ENCODE measurements around the gene TAF11L12.
"Not testable (repeated sequence)": the region's sequence is repeated elsewhere in the genome, so short reads cannot be mapped to it uniquely, and the experiment has no call there.

Gene TAF11L12

GRCh38 chr5:17610092-17610491, at the start of gene TAF11L12:
Gene TAF11L12 (plus strand): TSS chr5:17610392.
- DNase-seq, result not testable (repeated sequence)

- not testable (repeated sequence) for DNase-seq
Observed at GRCh38 chr5:17585658-17586057, 24.5 kb upstream of the TAF11L12 start, which contains the start of gene TAF11L7. Gene TAF11L7 (minus strand): TSS chr5:17585758.

- DNase-seq, result not testable (repeated sequence)
Observed at GRCh38 chr5:17590860-17591259, 19.3 kb upstream of the TAF11L12 start, which contains the start of gene TAF11L8. Gene TAF11L8 (minus strand): TSS chr5:17590960.

- not testable (repeated sequence) for DNase-seq
Observed at GRCh38 chr5:17594255-17594654, 15.9 kb upstream of the TAF11L12 start, which contains the start of gene TAF11L9. Gene TAF11L9 (minus strand): TSS chr5:17594394.

GRCh38 chr5:17597728-17598127, 12.5 kb upstream of the TAF11L12 start, which contains the start of gene TAF11L10:
Gene TAF11L10 (minus strand): TSS chr5:17597828.
- not testable (repeated sequence) for DNase-seq

- not testable (repeated sequence) for DNase-seq
Observed at GRCh38 chr5:17603880-17604279, 6.3 kb upstream of the TAF11L12 start, which contains the start of gene TAF11L11. Gene TAF11L11 (plus strand): TSS chr5:17604183.

GRCh38 chr5:17604951-17605350, 5.2 kb upstream of the TAF11L12 start:
- no peak for DNase-seq

GRCh38 chr5:17607461-17607860, 2.7 kb upstream of the TAF11L12 start:
- DNase-seq, result not testable (repeated sequence)

- DNase-seq, result no peak
Observed at GRCh38 chr5:17614872-17615605, 4.8 kb downstream of the TAF11L12 start.

- no peak for DNase-seq
Observed at GRCh38 chr5:17619354-17619753, 9.2 kb downstream of the TAF11L12 start.

- no peak for DNase-seq
Observed at GRCh38 chr5:17620627-17621026, 10.4 kb downstream of the TAF11L12 start.

- DNase-seq, result no peak
Observed at GRCh38 chr5:17625686-17626085, 15.5 kb downstream of the TAF11L12 start.

GRCh38 chr5:17631788-17632187, 21.6 kb downstream of the TAF11L12 start, which contains the start of gene TAF11L13:
Gene TAF11L13 (plus strand): TSS chr5:17632088.
- not testable (repeated sequence) for DNase-seq

- no peak for DNase-seq
Observed at GRCh38 chr5:17634160-17634559, 24.0 kb downstream of the TAF11L12 start, which contains the start of gene TAF11L14. Gene TAF11L14 (plus strand): TSS chr5:17634460.

GRCh38 chr5:17649232-17649631, 39.0 kb downstream of the TAF11L12 start:
- DNase-seq, result not testable (repeated sequence)

- DNase-seq, result not testable (repeated sequence)
Observed at GRCh38 chr5:17655201-17655759, 45.1 kb downstream of the TAF11L12 start.

GRCh38 chr5:17655921-17656320, 45.7 kb downstream of the TAF11L12 start:
- no peak for DNase-seq
